Jurkat, Clone E6-1 (cell line): ENCODE measurements around the gene SREBF2.

Experiments used
- DNase-seq: peaks from one replicate; pipeline ENCODE4 v3.0.0-alpha.2; 2011; ENCODE audit warnings: low read depth, low spot score
- H3K4me3 ChIP-seq: 2 replicates; pipeline ENCODE4 v1.5.1; 2011; ENCODE audit warnings: mild to moderate bottlenecking, low read length, control low read depth, moderate library complexity

SREBF2 gene

GRCh38 chr22:41952713-41953112, 119.8 kb downstream of the SREBF2 start:
- H3K4me3 ChIP-seq = no peak overlapping the region
- no peak for DNase-seq
